DND-41 (cell line): ENCODE measurements around the gene ZNF254.
"Not testable (repeated sequence)": the region's sequence is repeated elsewhere in the genome, so short reads cannot be mapped to it uniquely, and the experiment has no call there.

Experiments
- ATAC-seq: fragments of 200-7000 bp; cut with Tn5 transposase; 3 replicates; pipeline ENCODE4 v1.9.1; 2021; ENCODE audit warnings: low read depth; ENCODE audit not compliant: insufficient read depth
- DNase-seq: peaks from one replicate; pipeline ENCODE4 v3.0.0-alpha.2; 2020
- H2AFZ ChIP-seq: 2 replicates; pipeline ENCODE4 v1.6.0; 2012; ENCODE audit warnings: low read depth, low read length
- H3K27ac ChIP-seq: 2 replicates; pipeline ENCODE4 v1.5.1; 2012; ENCODE audit warnings: low read length, inconsistent platforms
- H3K27me3 ChIP-seq: fragments of 200-600 bp; sonication (generic); 2 replicates; pipeline ENCODE4 v1.6.0; 2012; ENCODE audit warnings: low read length, mild to moderate bottlenecking, inconsistent platforms; ENCODE audit not compliant: insufficient read depth, poor library complexity
- H3K36me3 ChIP-seq: 2 replicates; pipeline ENCODE4 v1.5.1; 2012; ENCODE audit warnings: low read length, inconsistent platforms; ENCODE audit not compliant: insufficient read depth
- H3K4me1 ChIP-seq: 2 replicates; pipeline ENCODE4 v1.5.1; 2012; ENCODE audit warnings: mild to moderate bottlenecking, low read length; ENCODE audit not compliant: insufficient read depth
- H3K4me2 ChIP-seq: 2 replicates; pipeline ENCODE4 v1.6.0; 2012; ENCODE audit warnings: mild to moderate bottlenecking, moderate library complexity, low read length, inconsistent platforms; ENCODE audit not compliant: insufficient read depth
- H3K4me3 ChIP-seq, 2 experiments: fragments of 200-600 bp in 1 of 2; shearing (Covaris generic) in 1 of 2; 2 replicates each; pipeline ENCODE4 v1.5.1; 2012 to 2016; ENCODE audit warnings: inconsistent platforms in 2 of 2, low read length in 2 of 2, mild to moderate bottlenecking in 2 of 2, low read depth in 1 of 2, moderate library complexity in 1 of 2
- H3K79me2 ChIP-seq: 2 replicates; pipeline ENCODE4 v1.6.0; 2012; ENCODE audit warnings: low read length, inconsistent platforms; ENCODE audit not compliant: insufficient read depth
- H3K9ac ChIP-seq: 2 replicates; pipeline ENCODE4 v1.6.0; 2012; ENCODE audit warnings: low read depth, mild to moderate bottlenecking, inconsistent platforms, low read length, moderate library complexity
- H3K9me3 ChIP-seq: 2 replicates; pipeline ENCODE4 v1.5.1; 2012; ENCODE audit warnings: low read length, moderate library complexity, mild to moderate bottlenecking, inconsistent platforms; ENCODE audit not compliant: insufficient read depth, severe bottlenecking
- H4K20me1 ChIP-seq: 2 replicates; pipeline ENCODE4 v1.6.0; 2012; ENCODE audit warnings: low read length; ENCODE audit not compliant: insufficient read depth
- EZH2 ChIP-seq: IDR thresholded peaks from 3 replicates; pipeline ENCODE4 v1.6.1; 2012; ENCODE audit warnings: borderline replicate concordance, low read depth, mild to moderate bottlenecking, moderate library complexity, low read length, inconsistent platforms; ENCODE audit not compliant: severe bottlenecking
- TF ChIP-seq, protein P1 (sequence below): IDR thresholded peaks from 2 replicates; pipeline ENCODE4 v1.5.1; 2012; ENCODE audit warnings: borderline replicate concordance, low read length, moderate library complexity, mild to moderate bottlenecking; ENCODE audit not compliant: poor library complexity, severe bottlenecking; ENCODE audit errors: extremely low read depth

Gene ZNF254

DNA sequence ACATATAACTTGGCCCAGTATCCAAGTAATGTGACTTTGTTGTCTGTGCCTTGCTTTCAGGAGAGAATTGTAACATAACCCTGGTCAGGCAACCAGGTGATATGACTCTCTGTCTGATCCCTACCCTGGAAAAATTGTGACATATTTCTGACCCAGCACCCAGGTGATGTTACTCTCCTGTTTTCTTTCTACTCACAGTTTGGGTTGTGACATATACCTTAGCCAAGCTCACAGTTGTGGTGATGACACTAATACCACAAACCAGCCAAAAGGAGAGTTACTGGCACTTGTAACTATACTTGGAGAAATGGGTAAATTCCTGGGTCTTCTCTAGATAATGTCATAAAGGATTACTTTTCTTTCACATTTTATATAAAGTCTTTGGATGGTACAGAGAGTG is 14.3 kb upstream of the ZNF254 start:
- no peak overlapping the region for H3K9ac ChIP-seq
- no peaks in the 10 kb centered on the region for H3K27me3 ChIP-seq
- no peaks in the 10 kb centered on the region for H4K20me1 ChIP-seq
- no peak overlapping the region for H3K4me2 ChIP-seq
- ATAC-seq (no peak), DNase-seq (no peak)
- peaks cover 80% of the 10 kb centered on the region for H3K36me3 ChIP-seq
- no peaks in the 10 kb centered on the region for H3K4me1 ChIP-seq
- no peaks in the 10 kb centered on the region for H3K9me3 ChIP-seq
- TF ChIP-seq, protein P1, sequence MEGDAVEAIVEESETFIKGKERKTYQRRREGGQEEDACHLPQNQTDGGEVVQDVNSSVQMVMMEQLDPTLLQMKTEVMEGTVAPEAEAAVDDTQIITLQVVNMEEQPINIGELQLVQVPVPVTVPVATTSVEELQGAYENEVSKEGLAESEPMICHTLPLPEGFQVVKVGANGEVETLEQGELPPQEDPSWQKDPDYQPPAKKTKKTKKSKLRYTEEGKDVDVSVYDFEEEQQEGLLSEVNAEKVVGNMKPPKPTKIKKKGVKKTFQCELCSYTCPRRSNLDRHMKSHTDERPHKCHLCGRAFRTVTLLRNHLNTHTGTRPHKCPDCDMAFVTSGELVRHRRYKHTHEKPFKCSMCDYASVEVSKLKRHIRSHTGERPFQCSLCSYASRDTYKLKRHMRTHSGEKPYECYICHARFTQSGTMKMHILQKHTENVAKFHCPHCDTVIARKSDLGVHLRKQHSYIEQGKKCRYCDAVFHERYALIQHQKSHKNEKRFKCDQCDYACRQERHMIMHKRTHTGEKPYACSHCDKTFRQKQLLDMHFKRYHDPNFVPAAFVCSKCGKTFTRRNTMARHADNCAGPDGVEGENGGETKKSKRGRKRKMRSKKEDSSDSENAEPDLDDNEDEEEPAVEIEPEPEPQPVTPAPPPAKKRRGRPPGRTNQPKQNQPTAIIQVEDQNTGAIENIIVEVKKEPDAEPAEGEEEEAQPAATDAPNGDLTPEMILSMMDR, result no peak
- TF ChIP-seq EZH2, result no peak
- no peak overlapping the region for H3K4me3 ChIP-seq
- H3K27ac ChIP-seq, result no peak overlapping the region
- no peaks in the 10 kb centered on the region for H3K79me2 ChIP-seq
- H2AFZ ChIP-seq, result no peak overlapping the region

DNA sequence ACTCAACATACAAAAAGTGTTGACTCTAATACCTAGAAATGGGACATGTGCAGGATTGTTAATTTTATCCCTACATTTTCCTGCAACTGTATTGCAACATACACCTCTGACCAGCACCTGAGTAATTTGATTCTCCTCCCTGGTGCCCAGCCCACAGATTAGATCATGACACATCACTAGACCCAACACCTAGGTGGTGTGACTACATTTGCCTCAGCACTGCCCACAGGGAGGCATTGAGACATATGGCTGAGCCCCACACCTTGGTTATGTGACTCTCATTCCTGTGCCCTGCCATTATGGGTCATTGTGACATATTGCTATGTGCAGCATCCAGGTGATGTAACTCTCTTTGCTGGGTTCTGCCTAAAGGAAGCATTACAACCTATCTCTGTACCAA is 13.2 kb upstream of the ZNF254 start:
- H3K4me1 ChIP-seq, result no peaks in the 10 kb centered on the region
- no peak for TF ChIP-seq EZH2
- TF ChIP-seq, protein P1, result no peak
- no peak for ATAC-seq
- DNase-seq, result no peak
- no peak overlapping the region for H3K4me2 ChIP-seq
- no peaks in the 10 kb centered on the region for H3K9me3 ChIP-seq
- no peaks in the 10 kb centered on the region for H4K20me1 ChIP-seq
- no peak overlapping the region for H3K9ac ChIP-seq
- no peaks in the 10 kb centered on the region for H3K79me2 ChIP-seq
- peaks cover 77% of the 10 kb centered on the region for H3K36me3 ChIP-seq
- no peaks in the 10 kb centered on the region for H3K27me3 ChIP-seq
- H2AFZ ChIP-seq, result no peak overlapping the region
- no peak overlapping the region for H3K4me3 ChIP-seq
- H3K27ac ChIP-seq, result no peak overlapping the region

DNA sequence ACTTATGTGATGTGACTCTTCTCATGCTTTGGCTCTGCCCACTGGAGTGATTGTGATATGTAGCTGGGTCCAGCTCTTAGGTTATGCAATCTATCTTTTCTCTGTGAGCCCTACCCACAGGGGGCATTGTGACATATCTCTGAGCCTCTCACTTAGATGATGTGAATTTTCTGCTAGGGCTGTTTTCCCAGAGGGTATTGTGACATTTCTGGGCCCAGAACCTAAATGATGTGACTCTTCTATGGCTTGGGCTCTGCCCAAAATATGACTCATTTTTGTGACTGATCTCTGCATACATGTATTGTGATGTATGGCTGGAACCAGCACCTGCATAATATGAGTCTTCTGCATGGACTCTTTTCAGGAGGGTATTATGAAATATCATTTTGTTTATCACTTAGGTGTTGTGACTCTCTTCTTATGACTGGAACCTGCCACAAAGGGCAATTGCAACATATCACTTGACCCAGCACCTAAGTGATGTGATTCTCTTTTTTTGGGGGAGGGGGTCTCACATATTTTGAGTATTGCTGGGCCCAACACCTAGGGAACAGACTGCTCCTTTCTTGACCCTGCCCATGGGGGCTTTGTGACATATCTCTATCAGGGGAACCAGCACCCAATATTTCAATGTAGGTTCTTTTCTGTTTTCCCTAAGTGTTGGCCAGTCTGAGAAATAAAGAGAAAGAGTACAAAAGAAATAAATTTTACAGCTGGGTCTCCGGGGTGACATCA is 12.1 kb upstream of the ZNF254 start:
- no peaks in the 10 kb centered on the region for H4K20me1 ChIP-seq
- DNase-seq, result no peak
- H3K27ac ChIP-seq, result no peak overlapping the region
- no peaks in the 10 kb centered on the region for H3K79me2 ChIP-seq
- peaks cover 77% of the 10 kb centered on the region for H3K36me3 ChIP-seq
- no peak for ATAC-seq
- H3K4me1 ChIP-seq, result no peaks in the 10 kb centered on the region
- no peak overlapping the region for H3K4me2 ChIP-seq
- H3K4me3 ChIP-seq, result no peak overlapping the region
- no peak overlapping the region for H2AFZ ChIP-seq
- no peaks in the 10 kb centered on the region for H3K9me3 ChIP-seq
- H3K27me3 ChIP-seq, result no peaks in the 10 kb centered on the region
- no peak for TF ChIP-seq EZH2
- TF ChIP-seq, protein P1, result no peak
- no peak overlapping the region for H3K9ac ChIP-seq

DNA sequence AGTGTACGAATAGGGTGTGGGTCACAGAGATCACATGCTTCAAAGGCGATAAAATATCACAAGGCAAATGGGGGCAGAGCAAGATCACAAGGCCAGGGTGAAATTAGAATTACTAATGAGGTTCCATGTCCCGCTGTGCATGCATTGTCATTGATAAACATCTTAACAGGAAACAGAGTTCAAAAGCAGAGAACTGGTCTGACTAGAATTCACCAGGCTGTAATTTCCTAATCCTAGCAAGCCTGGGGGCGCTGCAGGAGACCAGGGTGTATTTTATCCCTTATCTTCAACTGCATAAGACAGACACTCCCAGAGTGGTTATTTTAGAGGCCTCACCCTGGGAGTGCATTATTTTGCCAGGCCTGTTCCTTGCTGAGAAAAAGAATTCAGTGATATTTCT is 11.5 kb upstream of the ZNF254 start:
- H2AFZ ChIP-seq, H3K9ac ChIP-seq, H3K4me2 ChIP-seq, H3K4me3 ChIP-seq, H3K4me1 ChIP-seq, ATAC-seq, DNase-seq, H3K79me2 ChIP-seq, H4K20me1 ChIP-seq, H3K27me3 ChIP-seq, H3K27ac ChIP-seq, H3K9me3 ChIP-seq: not testable (repeated sequence)
- H3K36me3 ChIP-seq, result peaks cover 76% of the 10 kb centered on the region
